ENCODE results near the gene UCHL5. TPM values are rescaled to one million over a fixed set of nuclear protein-coding genes. Genes with fewer than 3 reads are reported as not detected.

Gene UCHL5
- 10 to 100 TPM; 50.8 to 68.5 TPM for total RNA-seq

GRCh38 chr1:193059282-193060114 is at the start of gene UCHL5, which contains the start of gene RO60:
TSS of gene UCHL5 (minus strand) at chr1:193059360. CDS start at chr1:193059260, 100 bp downstream.
TSS of gene RO60 (plus strand) at chr1:193059612. CDS start at chr1:193069055, 9,443 bp downstream.
- H3K36me3 Mint-ChIP-seq, result peaks cover 26% of the 10 kb centered on the region
- CTCF ChIA-PET, result interaction anchor here (1.1 to 2.3 kb wide), 9 partner anchors 11 to 257 kb away, joined by 3 to 25 read pairs (median 7); partner anchors contain the start of genes CDC73 and RGS2
- H3K27ac Mint-ChIP-seq, result peak within 1 kb of the TSS; percentile 96
- peak; percentile 95 for ATAC-seq
- DNase-seq, result peak; percentile 98
- no peaks in the 10 kb centered on the region for H3K27me3 Mint-ChIP-seq
- peak within 1 kb of the TSS; percentile 91 for H3K4me3 Mint-ChIP-seq
- H3K9me3 Mint-ChIP-seq (ENCODE audit: low read depth), result peaks cover 2% of the 10 kb centered on the region
- peaks cover 51% of the 10 kb centered on the region for H3K4me1 Mint-ChIP-seq

- no peak overlapping the region for H3K4me3 Mint-ChIP-seq
- no peak overlapping the region for H3K27ac Mint-ChIP-seq
- no peaks in the 10 kb centered on the region for H3K36me3 Mint-ChIP-seq
- ATAC-seq (no peak), DNase-seq (no peak)
- CTCF ChIA-PET, result no interaction called here
- H3K4me1 Mint-ChIP-seq, result peaks cover 13% of the 10 kb centered on the region
- H3K27me3 Mint-ChIP-seq, result peaks cover 8% of the 10 kb centered on the region
- no peaks in the 10 kb centered on the region for H3K9me3 Mint-ChIP-seq (ENCODE audit: low read depth)
Measured at GRCh38 chr1:193108471-193108870, 49.3 kb upstream of the UCHL5 start.

GRCh38 chr1:193105821-193106177 is 46.6 kb upstream of the UCHL5 start:
- H3K36me3 Mint-ChIP-seq, result no peaks in the 10 kb centered on the region
- H3K4me3 Mint-ChIP-seq, result peak overlapping the region; percentile 88
- no peak overlapping the region for H3K27ac Mint-ChIP-seq
- peaks cover 8% of the 10 kb centered on the region for H3K27me3 Mint-ChIP-seq
- peaks cover 19% of the 10 kb centered on the region for H3K4me1 Mint-ChIP-seq
- ATAC-seq, result no peak
- CTCF ChIA-PET, result interaction anchor here (2.1 to 5.4 kb wide), 2 partner anchors 16 to 21 kb away, joined by 4 to 40 read pairs; partner anchors contain the start of gene CDC73
- no peaks in the 10 kb centered on the region for H3K9me3 Mint-ChIP-seq (ENCODE audit: low read depth)
- DNase-seq, result no peak

- ATAC-seq (peak; percentile 90), DNase-seq (peak; percentile 70)
- Mint-ChIP-seq H3K4me1 (peaks cover 19% of the 10 kb centered on the region), H3K4me3 (peak within 1 kb of the TSS; percentile 88), H3K27me3 (peaks cover 8% of the 10 kb centered on the region), H3K36me3 (peaks cover 6% of the 10 kb centered on the region), H3K9me3 (ENCODE audit: low read depth) (no peaks in the 10 kb centered on the region), H3K27ac (peak within 1 kb of the TSS; percentile 71)
- CTCF ChIA-PET, result interaction anchor here (1.3 to 5.4 kb wide), 3 partner anchors 15 to 20 kb away, joined by 4 to 40 read pairs (median 4); partner anchors contain the start of gene CDC73
Measured at GRCh38 chr1:193104907-193105820, 46.0 kb upstream of the UCHL5 start, which contains the start of gene GLRX2. TSS of gene GLRX2 (minus strand) at chr1:193105414. CDS start at chr1:193105382, 32 bp downstream.

GRCh38 chr1:193104502-193104906 is 45.3 kb upstream of the UCHL5 start:
- no peaks in the 10 kb centered on the region for H3K9me3 Mint-ChIP-seq (ENCODE audit: low read depth)
- peak overlapping the region; percentile 88 for H3K4me3 Mint-ChIP-seq
- DNase-seq, result peak; percentile 45
- CTCF ChIA-PET, result interaction anchor here (0.9 to 5.4 kb wide), 5 partner anchors 11 to 46 kb away, joined by 4 to 40 read pairs (median 4); partner anchors contain the start of genes CDC73, RO60 and UCHL5
- H3K4me1 Mint-ChIP-seq, result peaks cover 19% of the 10 kb centered on the region
- peaks cover 8% of the 10 kb centered on the region for H3K27me3 Mint-ChIP-seq
- ATAC-seq, result peak; percentile 49
- H3K27ac Mint-ChIP-seq, result peak overlapping the region; percentile 71
- H3K36me3 Mint-ChIP-seq, result peaks cover 10% of the 10 kb centered on the region

GRCh38 chr1:193103759-193104501 is 44.8 kb upstream of the UCHL5 start:
- H3K4me3 Mint-ChIP-seq, result peak overlapping the region; percentile 88
- ATAC-seq (no peak), DNase-seq (no peak)
- H3K27me3 Mint-ChIP-seq, result peaks cover 4% of the 10 kb centered on the region
- no peaks in the 10 kb centered on the region for H3K9me3 Mint-ChIP-seq (ENCODE audit: low read depth)
- CTCF ChIA-PET, result interaction anchor here (0.8 to 5.4 kb wide), 5 partner anchors 9 to 45 kb away, joined by 3 to 40 read pairs (median 4); partner anchors contain the start of genes CDC73, RO60 and UCHL5
- H3K36me3 Mint-ChIP-seq, result peaks cover 11% of the 10 kb centered on the region
- H3K27ac Mint-ChIP-seq, result peak overlapping the region; percentile 34
- peaks cover 19% of the 10 kb centered on the region for H3K4me1 Mint-ChIP-seq

- H3K27ac Mint-ChIP-seq, result no peak overlapping the region
Measured at GRCh38 chr1:193102662-193103061, 43.5 kb upstream of the UCHL5 start.

GRCh38 chr1:193094112-193094511 is 35.0 kb upstream of the UCHL5 start:
- CTCF ChIA-PET, result no interaction called here
- H3K27ac Mint-ChIP-seq, result no peak overlapping the region
- no peaks in the 10 kb centered on the region for H3K9me3 Mint-ChIP-seq (ENCODE audit: low read depth)
- ATAC-seq (no peak), DNase-seq (no peak)
- H3K4me3 Mint-ChIP-seq, result no peak overlapping the region
- peaks cover 20% of the 10 kb centered on the region for H3K36me3 Mint-ChIP-seq
- H3K4me1 Mint-ChIP-seq, result no peaks in the 10 kb centered on the region
- H3K27me3 Mint-ChIP-seq, result no peaks in the 10 kb centered on the region

More at GRCh38 chr1:193102662-193103061, 43.5 kb upstream of the UCHL5 start:
- peaks cover 19% of the 10 kb centered on the region for H3K4me1 Mint-ChIP-seq
- H3K4me3 Mint-ChIP-seq, result no peak overlapping the region
- no peaks in the 10 kb centered on the region for H3K9me3 Mint-ChIP-seq (ENCODE audit: low read depth)
- ATAC-seq (no peak), DNase-seq (no peak)
- CTCF ChIA-PET, result interaction anchor here (5.4 kb wide), 1 partner anchor 19 kb away, joined by 40 read pairs; the partner anchor contains the start of gene CDC73
- H3K27me3 Mint-ChIP-seq, result no peaks in the 10 kb centered on the region
- peaks cover 11% of the 10 kb centered on the region for H3K36me3 Mint-ChIP-seq

GRCh38 chr1:193090865-193091264 is 31.7 kb upstream of the UCHL5 start:
- no peak overlapping the region for H3K27ac Mint-ChIP-seq
- H3K27me3 Mint-ChIP-seq, result no peaks in the 10 kb centered on the region
- no peak overlapping the region for H3K4me3 Mint-ChIP-seq
- H3K4me1 Mint-ChIP-seq, result no peaks in the 10 kb centered on the region
- DNase-seq, result no peak
- no peak for ATAC-seq
- H3K9me3 Mint-ChIP-seq (ENCODE audit: low read depth), result no peaks in the 10 kb centered on the region
- H3K36me3 Mint-ChIP-seq, result peaks cover 17% of the 10 kb centered on the region
- CTCF ChIA-PET, result interaction anchor here (1.3 kb wide), 1 partner anchor 13 kb away, joined by 4 read pairs; no protein-coding TSS in a partner anchor

GRCh38 chr1:193087893-193088292 is 28.7 kb upstream of the UCHL5 start:
- Mint-ChIP-seq H3K9me3 (ENCODE audit: low read depth) (no peaks in the 10 kb centered on the region), H3K4me3 (no peak overlapping the region), H3K27ac (no peak overlapping the region), H3K36me3 (peaks cover 29% of the 10 kb centered on the region), H3K27me3 (no peaks in the 10 kb centered on the region), H3K4me1 (no peaks in the 10 kb centered on the region)
- ATAC-seq (no peak), DNase-seq (no peak)
- CTCF ChIA-PET, result no interaction called here

GRCh38 chr1:193086342-193086741 is 27.2 kb upstream of the UCHL5 start:
- CTCF ChIA-PET, result interaction anchor here (1.5 kb wide), 1 partner anchor 16 kb away, joined by 4 read pairs; no protein-coding TSS in a partner anchor
- Mint-ChIP-seq H3K9me3 (ENCODE audit: low read depth) (no peaks in the 10 kb centered on the region), H3K27me3 (no peaks in the 10 kb centered on the region), H3K4me1 (no peaks in the 10 kb centered on the region), H3K27ac (no peak overlapping the region), H3K4me3 (no peak overlapping the region), H3K36me3 (peaks cover 38% of the 10 kb centered on the region)
- ATAC-seq (no peak), DNase-seq (no peak)

GRCh38 chr1:193085263-193085662 is 26.1 kb upstream of the UCHL5 start:
- H3K27ac Mint-ChIP-seq, result no peak overlapping the region

More at GRCh38 chr1:193085263-193085662, 26.1 kb upstream of the UCHL5 start:
- DNase-seq (no peak), ATAC-seq (no peak)
- Mint-ChIP-seq H3K27me3 (no peaks in the 10 kb centered on the region), H3K4me1 (no peaks in the 10 kb centered on the region), H3K9me3 (ENCODE audit: low read depth) (no peaks in the 10 kb centered on the region), H3K4me3 (no peak overlapping the region), H3K36me3 (peaks cover 41% of the 10 kb centered on the region)
- CTCF ChIA-PET, result interaction anchor here (1.0 to 1.5 kb wide), 3 partner anchors 14 to 20 kb away, joined by 3 to 4 read pairs (median 4); partner anchors contain the start of gene GLRX2
